SU-DHL-6 (cell line): ENCODE data around the gene AGPS.

Experiments
- H2AFZ ChIP-seq: fragments of 200-600 bp; sonication (generic); 2 replicates; pipeline ENCODE4 v1.6.1; 2014; ENCODE audit warnings: low read depth, mild to moderate bottlenecking, moderate library complexity, mixed read lengths, antibody characterized with exemption, low read length; ENCODE audit not compliant: severe bottlenecking
- H3F3A ChIP-seq: fragments of 200-600 bp; shearing (Covaris generic); 2 replicates; pipeline ENCODE4 v1.6.0; 2016; ENCODE audit warnings: antibody characterized with exemption, mild to moderate bottlenecking; ENCODE audit not compliant: insufficient read depth
- H3K27ac ChIP-seq: fragments of 200-600 bp; sonication (generic); 2 replicates; pipeline ENCODE4 v1.5.1; 2016; ENCODE audit warnings: low read depth, mild to moderate bottlenecking, low read length, moderate library complexity, mixed read lengths
- H3K27me3 ChIP-seq: fragments of 200-600 bp; sonication (generic), shearing (Covaris generic); 2 replicates; pipeline ENCODE4 v1.6.0; 2014; ENCODE audit warnings: mild to moderate bottlenecking, low read length
- H3K36me3 ChIP-seq: fragments of 200-600 bp; sonication (generic); 2 replicates; pipeline ENCODE4 v1.6.1; 2014; ENCODE audit warnings: mild to moderate bottlenecking, low read length, mixed read lengths
- H3K4me2 ChIP-seq: fragments of 300-600, 200-600 bp; shearing (Covaris generic), sonication (generic); 2 replicates; pipeline ENCODE4 v1.6.0; 2014; ENCODE audit warnings: low read length, low read depth, mild to moderate bottlenecking; ENCODE audit not compliant: poor library complexity, severe bottlenecking
- H3K4me3 ChIP-seq: fragments of 200-600 bp; sonication (generic); 2 replicates; pipeline ENCODE4 v1.5.1; 2014; ENCODE audit warnings: antibody characterized with exemption, low read length, mild to moderate bottlenecking, mixed read lengths; ENCODE audit not compliant: insufficient read depth, poor library complexity, severe bottlenecking
- H3K79me2 ChIP-seq: fragments of 200-600 bp; sonication (generic); 2 replicates; pipeline ENCODE4 v1.6.1; 2014; ENCODE audit warnings: mild to moderate bottlenecking, low read length, moderate library complexity; ENCODE audit not compliant: insufficient read depth
- H3K9ac ChIP-seq: fragments of 200-600 bp; sonication (generic); 2 replicates; pipeline ENCODE4 v1.7.0; 2014; ENCODE audit warnings: mild to moderate bottlenecking, low read length
- H3K9me2 ChIP-seq: fragments of 200-600 bp; sonication (generic); replicated peaks from 2 replicates; pipeline ENCODE4 v1.6.1; 2014; ENCODE audit warnings: low read length; ENCODE audit not compliant: insufficient read depth
- H3K9me3 ChIP-seq: fragments of 200-600 bp; sonication (generic); 2 replicates; pipeline ENCODE4 v1.6.1; 2014; ENCODE audit warnings: low read length, mixed read lengths; ENCODE audit not compliant: insufficient read depth
- H4K20me1 ChIP-seq: fragments of 200-600 bp; sonication (generic); 2 replicates; pipeline ENCODE4 v1.6.1; 2014; ENCODE audit warnings: low read depth, mild to moderate bottlenecking, antibody characterized with exemption, low read length, moderate library complexity, mixed read lengths
- CTCF ChIP-seq: fragments of 200-600 bp; sonication (generic); IDR thresholded peaks from one replicate; pipeline ENCODE4 v1.5.1; 2017; ENCODE audit warnings: antibody characterized with exemption, mild to moderate bottlenecking, low read length, moderate library complexity; ENCODE audit not compliant: insufficient read depth, poor library complexity, severe bottlenecking
- EZH2phosphoT487 ChIP-seq: fragments of 200-600 bp; sonication (generic), shearing (Covaris generic); conservative IDR thresholded peaks from 2 replicates; pipeline ENCODE4 v1.6.1; 2018; ENCODE audit warnings: mild to moderate bottlenecking, antibody characterized with exemption, low read length, moderate library complexity, mixed read lengths

The AGPS gene

GRCh38 chr2:177478029-177478428 lies 85.5 kb downstream of the AGPS start:
- Histone ChIP-seq H3K27me3 (no peaks in the 10 kb centered on the region), H3K79me2 (no peaks in the 10 kb centered on the region), H3K27ac (no peak overlapping the region), H4K20me1 (no peaks in the 10 kb centered on the region), H3K36me3 (peaks cover 17% of the 10 kb centered on the region), H3K9me3 (no peaks in the 10 kb centered on the region), H3K4me2 (no peak overlapping the region), H3F3A (0 out of 2 replicates have a peak, but pooled peaks cover 4% of the 10 kb centered on the region), H3K9ac (no peak overlapping the region), H3K9me2 (no peaks in the 10 kb centered on the region), H3K4me3 (no peak overlapping the region), H2AFZ (no peak overlapping the region)
- no peak for TF ChIP-seq EZH2phosphoT487
- TF ChIP-seq CTCF, result no peak

GRCh38 chr2:177478907-177479306 lies 86.3 kb downstream of the AGPS start:
- Histone ChIP-seq H3K9me2 (no peaks in the 10 kb centered on the region), H3K4me2 (no peak overlapping the region), H3K27me3 (no peaks in the 10 kb centered on the region), H3K36me3 (peaks cover 17% of the 10 kb centered on the region), H3F3A (peaks cover 4% of the 10 kb centered on the region; the same call in 1 of the 2 replicates), H3K79me2 (no peaks in the 10 kb centered on the region), H2AFZ (no peak overlapping the region), H3K9ac (no peak overlapping the region), H3K27ac (no peak overlapping the region), H3K9me3 (no peaks in the 10 kb centered on the region), H3K4me3 (no peak overlapping the region), H4K20me1 (no peaks in the 10 kb centered on the region)
- TF ChIP-seq EZH2phosphoT487 (no peak), CTCF (no peak)

GRCh38 chr2:177482195-177482594 lies 89.6 kb downstream of the AGPS start:
- H3K4me2 ChIP-seq, result no peak overlapping the region
- H3K9me3 ChIP-seq, result no peaks in the 10 kb centered on the region
- H3K27ac ChIP-seq, result no peak overlapping the region
- H3K9me2 ChIP-seq, result no peaks in the 10 kb centered on the region
- H4K20me1 ChIP-seq, result no peaks in the 10 kb centered on the region
- H3K79me2 ChIP-seq, result no peaks in the 10 kb centered on the region
- H3K36me3 ChIP-seq, result peaks cover 13% of the 10 kb centered on the region
- no peak overlapping the region for H3K9ac ChIP-seq
- TF ChIP-seq CTCF, result no peak
- no peak for TF ChIP-seq EZH2phosphoT487
- no peaks in the 10 kb centered on the region for H3K27me3 ChIP-seq
- peaks cover 4% of the 10 kb centered on the region; the same call in 1 of the 2 replicates for H3F3A ChIP-seq
- H2AFZ ChIP-seq, result no peak overlapping the region
- no peak overlapping the region for H3K4me3 ChIP-seq

- Histone ChIP-seq H3K27ac (no peak overlapping the region), H3K4me3 (no peak overlapping the region), H2AFZ (no peak overlapping the region), H3K9me3 (no peaks in the 10 kb centered on the region), H3K36me3 (no peaks in the 10 kb centered on the region; the same call in 1 of the 2 replicates), H3K4me2 (no peak overlapping the region), H3K27me3 (no peaks in the 10 kb centered on the region), H3K9ac (no peak overlapping the region), H3K79me2 (no peaks in the 10 kb centered on the region), H3F3A (peaks cover 4% of the 10 kb centered on the region; the same call in 1 of the 2 replicates), H4K20me1 (no peaks in the 10 kb centered on the region), H3K9me2 (no peaks in the 10 kb centered on the region)
- no peak for TF ChIP-seq EZH2phosphoT487
- no peak for TF ChIP-seq CTCF
Observed at GRCh38 chr2:177483531-177483930, 91.0 kb downstream of the AGPS start.
